IMR-90 (cell line): ENCODE results near the gene SOX12. TPM values are rescaled to one million over a fixed set of nuclear protein-coding genes. Genes with fewer than 3 reads are reported as not detected.

Source experiments
- ATAC-seq: fragments of 200-7000 bp; cut with Tn5 transposase; 2 replicates; pipeline ENCODE4 v1.9.1; 2020; ENCODE audit warnings: low read depth, mild to moderate bottlenecking, moderate library complexity
- BruUV-seq: library from RNA; stranded (reverse); fragments of 400-500 nt; replicated peaks from 2 replicates; lab custom pipeline; 2021; lab: Mats Ljungman, UMichigan
- CTCF ChIA-PET: fragments of 300-600 bp; formaldehyde crosslinking; extraction: SDS; loops from one replicate; lab custom pipeline; 2021; ENCODE audit warnings: antibody characterized with exemption; lab: Yijun Ruan, JAX
- POLR2A ChIA-PET: fragments of 300-600 bp; sonication (Branson Sonifier 250); formaldehyde crosslinking; loops from one replicate; lab custom pipeline; 2022; ENCODE audit warnings: antibody characterized with exemption; ENCODE audit not compliant: unreplicated experiment; lab: Charles Lee
- DNase-seq: peaks from one replicate; pipeline ENCODE4 v3.0.0; 2013
- H2AFZ ChIP-seq: replicated peaks from 2 replicates; pipeline ENCODE3; 2013; ENCODE audit warnings: low read length, mild to moderate bottlenecking; ENCODE audit not compliant: poor library complexity
- H2AK5ac ChIP-seq: 2 replicates; pipeline ENCODE4 v1.6.1; 2013; ENCODE audit warnings: low read depth, low read length, inconsistent platforms
- H2AK9ac ChIP-seq: replicated peaks from 2 replicates; pipeline ENCODE3; 2013; ENCODE audit warnings: mild to moderate bottlenecking, low read depth, low read length, moderate library complexity; ENCODE audit not compliant: poor library complexity
- H2BK120ac ChIP-seq: 2 replicates; pipeline ENCODE4 v1.6.1; 2013; ENCODE audit warnings: low read depth, low read length, inconsistent platforms
- H2BK15ac ChIP-seq: 3 replicates; pipeline ENCODE4 v1.6.1; 2013; ENCODE audit warnings: low read depth, low read length, inconsistent platforms
- H2BK20ac ChIP-seq: 2 replicates; pipeline ENCODE4 v1.6.1; 2013; ENCODE audit warnings: low read depth, mild to moderate bottlenecking, inconsistent platforms, low read length, moderate library complexity
- H2BK5ac ChIP-seq: 2 replicates; pipeline ENCODE4 v1.6.1; 2013; ENCODE audit warnings: mild to moderate bottlenecking, low read depth, low read length, inconsistent platforms; ENCODE audit not compliant: poor library complexity, severe bottlenecking
- H3K14ac ChIP-seq: replicated peaks from 2 replicates; pipeline ENCODE4 v1.6.1; 2013; ENCODE audit warnings: low read depth, low read length, inconsistent platforms
- H3K18ac ChIP-seq: 2 replicates; pipeline ENCODE4 v1.6.1; 2013; ENCODE audit warnings: low read depth, low read length, control low read depth
- H3K23ac ChIP-seq: 2 replicates; pipeline ENCODE4 v1.6.1; 2013; ENCODE audit warnings: low read depth, low read length, inconsistent platforms
- H3K27ac ChIP-seq: 2 replicates; pipeline ENCODE4 v1.5.1; 2013; ENCODE audit warnings: mild to moderate bottlenecking, control low read depth, low read length; ENCODE audit not compliant: insufficient read depth
- H3K27me3 ChIP-seq: 2 replicates; pipeline ENCODE4 v1.6.1; 2013; ENCODE audit warnings: low read length; ENCODE audit not compliant: control insufficient read depth, insufficient read depth
- H3K36me3 ChIP-seq: 2 replicates; pipeline ENCODE4 v1.6.1; 2013; ENCODE audit warnings: low read length, mixed read lengths; ENCODE audit not compliant: control insufficient read depth, insufficient read depth
- H3K4ac ChIP-seq: 2 replicates; pipeline ENCODE4 v1.6.1; 2013; ENCODE audit warnings: low read depth, low read length, inconsistent platforms
- H3K4me1 ChIP-seq: 2 replicates; pipeline ENCODE4 v1.6.1; 2013; ENCODE audit warnings: low read length, mixed read lengths; ENCODE audit not compliant: control insufficient read depth, insufficient read depth
- H3K4me2 ChIP-seq: 2 replicates; pipeline ENCODE4 v1.6.1; 2013; ENCODE audit warnings: low read depth, mild to moderate bottlenecking, control low read depth, low read length, moderate library complexity
- H3K4me3 ChIP-seq: 2 replicates; pipeline ENCODE4 v1.5.1; 2013; ENCODE audit warnings: low read depth, mild to moderate bottlenecking, control low read depth, low read length, moderate library complexity; ENCODE audit not compliant: insufficient read depth
- H3K56ac ChIP-seq: 2 replicates; pipeline ENCODE4 v1.6.1; 2013; ENCODE audit warnings: low read length, inconsistent platforms; ENCODE audit not compliant: insufficient read depth; ENCODE audit errors: extremely low read depth
- H3K79me1 ChIP-seq, 2 experiments: 2 replicates each; pipeline ENCODE4 v1.6.1; 2013; ENCODE audit warnings: low read length in 2 of 2, inconsistent platforms in 1 of 2, low read depth in 1 of 2
- H3K9ac ChIP-seq: 2 replicates; pipeline ENCODE4 v1.6.1; 2013; ENCODE audit warnings: low read depth, low read length, control low read depth
- H3K9me1 ChIP-seq: 2 replicates; pipeline ENCODE4 v1.6.1; 2013; ENCODE audit warnings: low read length, inconsistent platforms; ENCODE audit not compliant: insufficient read depth
- H3K9me3 ChIP-seq: 2 replicates; pipeline ENCODE4 v1.6.1; 2013; ENCODE audit warnings: low read length; ENCODE audit not compliant: control insufficient read depth, insufficient read depth
- H4K20me1 ChIP-seq: 2 replicates; pipeline ENCODE4 v1.6.1; 2013; ENCODE audit warnings: low read length, inconsistent platforms; ENCODE audit not compliant: insufficient read depth
- H4K5ac ChIP-seq: 2 replicates; pipeline ENCODE4 v1.6.1; 2013; ENCODE audit warnings: mild to moderate bottlenecking, low read depth, low read length, control low read depth
- H4K8ac ChIP-seq, 2 experiments: 2 replicates each; pipeline ENCODE4 v1.6.1; 2013; ENCODE audit warnings: low read depth in 2 of 2, low read length in 2 of 2, control low read depth in 1 of 2, inconsistent platforms in 1 of 2
- H4K91ac ChIP-seq: 2 replicates; pipeline ENCODE4 v1.6.1; 2013; ENCODE audit warnings: low read depth, low read length, inconsistent platforms; ENCODE audit not compliant: insufficient read depth
- BHLHE40 ChIP-seq: fragments of 150-350 bp; IDR thresholded peaks from 2 replicates; pipeline ENCODE4 v1.6.1; 2016; ENCODE audit warnings: mild to moderate bottlenecking, low read depth, low read length
- CEBPB ChIP-seq: IDR thresholded peaks from 2 replicates; pipeline ENCODE4 v1.6.1; 2012; ENCODE audit warnings: low read depth, low read length, improper control_type of control experiment
- CTCF ChIP-seq: conservative IDR thresholded peaks from 2 replicates; pipeline ENCODE4 v1.5.1; 2012; ENCODE audit warnings: mild to moderate bottlenecking, low read depth, low read length, improper control_type of control experiment
- MAZ ChIP-seq: IDR thresholded peaks from 2 replicates; pipeline ENCODE4 v1.6.1; 2012; ENCODE audit warnings: low read depth, mild to moderate bottlenecking, low read length, improper control_type of control experiment, moderate library complexity, borderline replicate concordance
- MXI1 ChIP-seq: IDR thresholded peaks from 2 replicates; pipeline ENCODE4 v1.6.1; 2012; ENCODE audit warnings: low read depth, mild to moderate bottlenecking, low read length, moderate library complexity, borderline replicate concordance
- POLR2A ChIP-seq: IDR thresholded peaks from 2 replicates; pipeline ENCODE4 v1.6.1; 2012; ENCODE audit warnings: mild to moderate bottlenecking, low read depth, low read length
- RAD21 ChIP-seq: IDR thresholded peaks from 2 replicates; pipeline ENCODE4 v1.6.1; 2012; ENCODE audit warnings: low read length, improper control_type of control experiment
- RFX5 ChIP-seq: IDR thresholded peaks from 2 replicates; pipeline ENCODE4 v1.8.0; 2012; ENCODE audit warnings: low read depth, mild to moderate bottlenecking, low read length, moderate library complexity
- WGBS, 2 experiments: methylation state at CpG; one replicate each; pipeline versions ENCODE4 v1.1.5 to v1.1.7; 2013; ENCODE audit warnings: missing lambda C conversion rate in 2 of 2; ENCODE audit not compliant: insufficient read length in 1 of 2; ENCODE audit errors: extremely low coverage in 2 of 2; 5-methylcytosine and 5-hydroxymethylcytosine counted together
- dilution Hi-C: fragments of 300-500 bp; cut with HindIII; formaldehyde crosslinking; loops from one replicate; pipeline ENCODE4 v1.14.3; 2018; ENCODE audit warnings: low sequenced_read_pairs; ENCODE audit not compliant: unreplicated experiment
- in situ Hi-C: fragments of 300-500 bp; cut with MboI; formaldehyde crosslinking; loops from 3 replicates; pipeline ENCODE4 v1.14.3; 2019; ENCODE audit warnings: low sequenced_read_pairs, inconsistent platforms, mixed read lengths
- intact Hi-C: fragments of 100-400 bp; cut with micrococcal nuclease; formaldehyde crosslinking; loops from 2 replicates; pipeline ENCODE4 v1.10.0; 2022
- polyA plus RNA-seq, 3 experiments: library from polyadenylated mRNA; depleted of rRNA; stranded (reverse); fragments of >200 nt; gene quantifications; 2 replicates each; pipeline ENCODE4 v1.2.3, GENCODE V29; 2012; ENCODE audit warnings: low replicate concordance in 1 of 3
- total RNA-seq: library from RNA; depleted of rRNA; stranded (reverse); fragments of >200 nt; gene quantifications from 2 replicates; pipeline ENCODE4 v1.2.3, GENCODE V29; 2012

The SOX12 gene
- total and polyA plus RNA-seq, 2 of the 4 experiments (the other 2 are of a cell fraction), result 1.1 to 6.2 TPM

DNA sequence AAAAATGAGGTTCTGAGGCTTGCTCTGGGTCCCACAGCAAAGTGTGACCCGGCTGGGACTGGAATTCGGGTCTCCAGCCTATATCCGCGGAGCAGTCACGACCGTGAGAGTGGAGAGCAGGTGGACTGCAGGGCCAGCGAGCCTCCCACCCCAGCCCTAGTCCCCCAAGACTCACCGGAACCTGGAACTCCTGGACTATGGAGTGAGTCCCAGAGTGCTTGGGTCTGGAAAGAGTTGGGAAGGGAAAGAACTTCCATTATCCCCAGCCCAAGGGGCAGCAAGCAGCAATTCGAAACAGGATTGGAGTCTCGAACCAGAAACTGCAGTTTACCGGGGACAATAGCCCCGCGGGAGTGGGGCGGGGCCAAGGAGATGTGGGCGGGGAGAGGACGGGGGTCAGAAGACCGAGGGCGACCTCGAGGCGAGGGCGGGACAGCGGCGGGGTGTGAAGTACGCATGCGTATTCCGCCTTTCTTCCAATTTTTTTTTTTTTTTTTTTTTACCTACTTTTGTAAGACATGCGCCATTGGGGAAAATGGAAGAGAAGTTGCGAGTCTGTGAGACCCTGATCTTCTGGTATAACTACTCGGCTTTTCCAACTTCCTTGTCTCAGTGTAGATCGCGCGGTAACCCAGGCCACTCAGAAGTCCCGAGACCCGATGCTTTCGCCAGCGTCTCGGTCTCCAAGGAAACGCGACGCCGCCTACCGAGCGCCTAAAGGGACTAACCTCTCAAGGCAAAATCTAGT is 35.1 kb upstream of the SOX12 start, which contains the start of gene C20orf96:
Gene C20orf96 (minus strand): TSS at position 667 of the 748 bp plus-strand sequence. CDS start 140 bp downstream, at position 527.
- H3K4me3 ChIP-seq, result peak within 1 kb of the TSS; percentile 87
- peaks cover 11 to 23% of the 10 kb centered on the region in 2 experiments; a peak in 3 of 4 replicates for H3K79me1 ChIP-seq
- peaks cover 9% of the 10 kb centered on the region for H3K9me1 ChIP-seq
- no peaks in the 10 kb centered on the region for H3K9me3 ChIP-seq
- peak within 1 kb of the TSS; percentile 88 for H2BK15ac ChIP-seq
- POLR2A ChIA-PET, result no interaction called here
- H3K14ac ChIP-seq, result peak within 1 kb of the TSS; percentile 97
- H4K8ac ChIP-seq, result peak within 1 kb of the TSS; percentile 85 to 96
- in situ Hi-C loops, result no loop called here
- H3K4ac ChIP-seq, result peak within 1 kb of the TSS; percentile 98
- peak within 1 kb of the TSS; percentile 88 for H3K23ac ChIP-seq
- dilution Hi-C loops, result no loop called here
- DNase-seq (peak; percentile 92), ATAC-seq (peak; percentile 90)
- TF ChIP-seq POLR2A (no peak), BHLHE40 (peak; percentile 53; the same call in 1 of the 2 replicates), MAZ (0 out of 2 replicates have a peak, but pooled peaks have one; percentile 17), CEBPB (no peak), RFX5 (0 out of 2 replicates have a peak, but pooled peaks have one; percentile 8), MXI1 (peak; percentile 68; the same call in 1 of the 2 replicates), CTCF (peak; percentile 51), RAD21 (peak; percentile 12; the same call in 1 of the 2 replicates)
- peak within 1 kb of the TSS; percentile 97 for H3K18ac ChIP-seq
- H2BK20ac ChIP-seq, result peak within 1 kb of the TSS; percentile 87
- BruUV-seq, result no TSS peak
- peak within 1 kb of the TSS; percentile 93 for H3K56ac ChIP-seq
- H3K27ac ChIP-seq, result peak within 1 kb of the TSS; percentile 92
- peak within 1 kb of the TSS; percentile 96 for H4K5ac ChIP-seq
- CTCF ChIA-PET, result no interaction called here
- peak within 1 kb of the TSS; percentile 88 for H2AK9ac ChIP-seq
- WGBS, 2 experiments, result 2% methylated on average over 11 of the region's 43 CpGs; no CpG with 5 or more reads in 1 of the 2 experiments
- intact Hi-C loops, result no loop called here
- peak within 1 kb of the TSS; percentile 97 for H4K91ac ChIP-seq
- H2AFZ ChIP-seq, result peak within 1 kb of the TSS; percentile 96
- no peaks in the 10 kb centered on the region for H4K20me1 ChIP-seq
- H3K4me2 ChIP-seq, result peak within 1 kb of the TSS; percentile 89
- H3K9ac ChIP-seq, result peak within 1 kb of the TSS; percentile 88
- peak within 1 kb of the TSS; percentile 28 for H2AK5ac ChIP-seq
- H3K36me3 ChIP-seq, result no peaks in the 10 kb centered on the region
- H3K27me3 ChIP-seq, result no peaks in the 10 kb centered on the region
- H2BK5ac ChIP-seq, result peak within 1 kb of the TSS; percentile 87
- peak within 1 kb of the TSS; percentile 98 for H2BK120ac ChIP-seq
- peaks cover 7% of the 10 kb centered on the region for H3K4me1 ChIP-seq
